ENCODE measurements around the gene RUNX2.
"Not testable (repeated sequence)": the region's sequence is repeated elsewhere in the genome, so short reads cannot be mapped to it uniquely, and the experiment has no call there.

The RUNX2 gene

GRCh38 chr6:45648262-45648620 lies 320.1 kb downstream of the RUNX2 start:
- no peak for DNase-seq (ENCODE audit: low read depth in 2 of 2)

DNA sequence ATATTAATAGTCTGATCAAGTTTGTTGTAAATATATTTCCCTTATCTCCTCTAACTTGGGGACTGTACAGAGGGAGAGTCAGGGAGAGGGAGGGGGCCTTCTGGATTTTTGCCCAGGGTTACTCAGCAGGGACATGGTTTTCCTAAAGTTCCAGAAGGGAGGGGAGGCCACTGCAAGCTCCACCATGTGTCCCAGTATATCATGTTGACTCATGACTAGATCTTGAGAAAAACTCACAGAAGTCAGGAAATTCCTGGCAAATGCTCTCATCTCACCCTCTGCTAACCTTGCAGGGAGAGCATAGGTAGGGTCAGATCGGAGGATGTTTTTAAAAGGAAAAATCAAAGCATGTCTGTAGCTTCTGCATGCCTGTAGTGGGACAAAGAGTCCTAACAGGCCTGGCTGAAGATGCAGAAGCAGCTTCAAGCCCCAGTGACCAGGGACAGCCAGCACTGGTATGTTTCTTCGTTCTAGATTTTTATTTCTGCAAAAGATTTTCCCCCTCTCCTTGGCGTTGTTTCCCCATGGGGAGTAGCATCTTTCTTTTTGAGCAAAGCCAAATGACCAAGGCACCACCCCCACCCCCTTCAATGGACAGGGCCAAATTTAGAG lies 322.5 kb downstream of the RUNX2 start:
- DNase-seq (ENCODE audit: low read depth in 2 of 2): no peak

- no peak for DNase-seq (ENCODE audit: low read depth in 2 of 2)
Measured at GRCh38 chr6:45651301-45651700, 323.2 kb downstream of the RUNX2 start.

DNA sequence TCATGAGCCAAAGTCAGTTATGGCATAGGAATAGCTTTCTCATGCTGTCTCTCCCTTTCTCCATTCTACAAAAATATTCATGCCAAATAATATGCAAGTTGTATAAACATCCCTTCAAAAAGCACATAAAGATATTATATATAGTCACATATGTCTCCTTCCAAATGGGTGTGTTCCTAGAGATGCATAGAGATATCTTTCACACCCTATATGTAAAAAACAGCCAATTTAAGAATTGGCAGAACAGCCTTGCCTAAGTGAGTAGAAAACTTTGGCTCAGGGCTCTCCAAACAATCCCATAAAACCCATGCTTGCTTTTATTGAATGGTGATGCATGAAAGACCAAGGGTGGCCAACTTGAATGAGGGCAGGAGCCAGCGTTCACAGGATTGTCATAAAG lies 324.3 kb downstream of the RUNX2 start:
- no peak for DNase-seq (ENCODE audit: low read depth in 2 of 2)

DNA sequence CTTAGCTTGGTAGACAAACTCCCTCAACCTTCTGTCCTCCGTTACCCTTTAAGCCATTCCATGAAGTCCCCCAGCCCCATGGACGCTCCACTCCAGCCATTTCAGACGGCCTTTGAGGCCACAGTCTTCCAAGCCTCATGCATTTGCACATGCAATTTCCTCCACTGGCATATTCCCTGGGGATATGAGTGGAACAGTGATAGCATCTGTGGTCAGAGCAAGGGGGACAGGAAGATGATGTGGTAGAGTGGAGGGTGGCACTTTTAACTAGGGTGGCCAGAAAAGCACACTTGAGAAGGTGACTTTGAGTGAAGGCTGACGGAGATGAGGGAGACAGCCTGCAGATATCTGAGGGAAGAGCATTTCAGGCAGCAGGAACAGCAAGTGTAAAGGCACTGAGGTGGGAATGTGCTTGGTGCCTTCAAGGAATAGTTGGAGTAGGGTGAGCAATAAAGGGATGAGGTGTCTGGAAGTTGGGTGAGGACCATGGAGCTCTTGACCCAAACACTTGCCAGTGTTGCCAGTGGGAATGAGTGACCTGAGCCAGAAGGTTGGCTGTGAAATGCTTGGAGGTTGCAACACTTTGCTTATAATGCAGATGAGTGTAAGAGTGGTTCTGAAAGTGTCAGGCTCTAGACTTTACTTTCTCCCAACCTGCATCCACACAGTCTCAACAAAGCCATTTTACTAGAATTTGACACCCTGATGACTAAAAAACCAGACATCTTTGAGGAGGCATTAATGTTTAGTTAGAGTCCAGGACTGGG lies 325.2 kb downstream of the RUNX2 start:
- DNase-seq (ENCODE audit: low read depth in 2 of 2): no peak

- DNase-seq (ENCODE audit: low read depth in 2 of 2): no peak
Measured at GRCh38 chr6:45654673-45655072, 326.5 kb downstream of the RUNX2 start.

GRCh38 chr6:45655745-45656476 lies 327.8 kb downstream of the RUNX2 start:
- DNase-seq (ENCODE audit: low read depth in 2 of 2): no peak

- no peak for DNase-seq (ENCODE audit: low read depth in 2 of 2)
Measured at GRCh38 chr6:45657226-45657625, 329.1 kb downstream of the RUNX2 start.

DNA sequence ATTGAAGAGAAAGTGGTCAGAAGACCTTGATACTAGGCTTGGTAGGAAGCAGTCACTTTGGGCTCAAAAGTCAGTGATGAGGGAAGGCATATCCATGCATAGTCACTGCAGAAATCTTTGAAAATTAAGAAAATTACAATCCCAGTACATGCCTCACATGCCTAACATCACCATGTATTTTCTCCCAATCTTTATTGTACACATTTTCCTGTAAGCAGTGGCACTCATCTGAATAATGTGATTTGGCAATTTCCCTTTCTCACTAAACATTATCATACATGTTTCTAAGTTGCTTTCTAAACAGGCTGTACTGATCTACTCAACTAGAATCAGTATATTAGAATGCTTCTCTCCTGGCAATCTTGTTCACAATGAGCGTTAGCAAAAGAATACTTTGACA lies 330.3 kb downstream of the RUNX2 start:
- no peak for DNase-seq (ENCODE audit: low read depth in 2 of 2)

DNA sequence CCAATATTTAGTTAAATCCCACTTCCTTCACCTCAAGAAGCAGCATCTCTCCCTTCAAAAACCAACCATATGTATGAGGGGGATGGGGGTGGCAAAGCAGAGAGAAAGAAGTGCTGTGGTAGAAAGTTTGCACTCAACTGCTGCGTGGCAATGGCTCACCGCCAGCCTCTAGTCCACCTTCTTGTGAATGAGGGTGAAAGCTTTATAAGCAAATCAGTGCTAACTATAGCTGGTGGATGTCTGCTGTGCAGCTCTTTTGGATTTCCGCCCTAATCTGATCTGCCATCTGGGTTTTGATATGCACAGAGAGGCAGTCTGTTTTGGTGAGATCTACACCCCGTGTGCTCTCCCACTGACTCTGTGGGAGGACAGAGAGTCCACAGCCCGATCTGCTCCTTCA lies 330.8 kb downstream of the RUNX2 start:
- no peak for DNase-seq (ENCODE audit: low read depth in 2 of 2)

- DNase-seq (ENCODE audit: low read depth in 2 of 2): no peak
Measured at GRCh38 chr6:45661661-45662060, 333.5 kb downstream of the RUNX2 start.

- peak; percentile 33 to 50 for DNase-seq (ENCODE audit: low read depth in 2 of 2)
Measured at GRCh38 chr6:45663251-45664221, 335.4 kb downstream of the RUNX2 start.

DNA sequence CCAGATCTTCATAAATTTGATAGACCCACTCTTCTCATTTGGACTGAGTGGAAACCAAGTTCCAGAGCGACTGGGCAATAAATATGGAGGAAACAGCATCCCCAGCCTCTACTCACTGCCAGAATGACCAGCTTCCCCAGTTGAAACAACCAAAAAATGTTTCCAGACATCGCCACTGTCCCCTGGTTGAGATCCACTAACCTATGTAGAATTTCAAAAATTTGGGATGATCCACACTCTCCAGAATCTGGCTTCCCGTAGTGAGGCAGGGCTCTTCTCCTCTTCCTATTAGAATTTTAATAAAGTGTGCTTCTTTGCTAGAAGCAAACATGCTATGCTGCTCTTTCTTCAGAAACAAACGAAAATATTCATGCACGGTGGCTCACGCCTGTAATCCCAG lies 336.6 kb downstream of the RUNX2 start:
- no peak for DNase-seq (ENCODE audit: low read depth in 2 of 2)

DNA sequence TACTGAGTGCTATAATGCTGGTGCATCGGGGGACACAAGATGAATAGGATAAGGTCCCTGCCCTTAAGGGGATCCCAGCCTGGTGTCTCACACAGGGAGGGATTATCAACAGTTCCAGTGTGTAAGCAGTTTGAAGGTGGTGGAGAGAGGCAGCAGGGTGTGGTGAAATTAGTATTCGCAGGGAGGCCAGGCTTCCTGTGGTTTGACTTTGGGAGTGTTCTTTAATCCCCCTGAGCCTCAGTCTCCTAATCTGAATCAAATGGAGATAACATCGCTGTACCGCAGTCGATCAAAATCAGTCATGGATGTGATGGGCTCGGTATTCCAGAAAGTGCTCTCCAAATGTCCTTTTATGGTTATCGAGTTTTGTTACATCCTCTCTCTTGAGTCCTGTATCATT lies 337.7 kb downstream of the RUNX2 start:
- no peak for DNase-seq (ENCODE audit: low read depth in 2 of 2)

GRCh38 chr6:45666846-45667245 lies 338.7 kb downstream of the RUNX2 start:
- DNase-seq (ENCODE audit: low read depth in 2 of 2): no peak

- no peak for DNase-seq (ENCODE audit: low read depth in 2 of 2)
Measured at GRCh38 chr6:45667300-45667699, 339.2 kb downstream of the RUNX2 start.

DNA sequence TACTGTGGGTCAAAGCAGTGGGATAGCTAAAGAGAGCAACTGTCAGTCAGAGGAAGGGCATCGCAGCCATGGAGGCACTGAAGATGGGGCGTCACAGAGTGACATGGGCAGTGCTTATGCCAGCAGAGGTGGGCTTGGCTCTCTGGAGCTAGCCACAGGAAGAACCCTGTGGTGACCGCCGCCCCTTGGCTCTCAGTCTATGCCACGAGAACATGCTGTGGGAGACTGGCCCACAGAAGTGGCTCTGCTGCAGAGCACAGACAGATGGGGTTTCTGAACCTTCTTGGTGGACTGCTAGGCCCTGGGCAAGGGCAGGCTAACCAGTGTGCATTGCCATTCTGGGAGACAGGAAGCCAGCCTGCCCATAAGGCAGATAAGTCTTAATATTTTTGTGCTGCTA lies 339.6 kb downstream of the RUNX2 start:
- DNase-seq (ENCODE audit: low read depth in 2 of 2): no peak

DNA sequence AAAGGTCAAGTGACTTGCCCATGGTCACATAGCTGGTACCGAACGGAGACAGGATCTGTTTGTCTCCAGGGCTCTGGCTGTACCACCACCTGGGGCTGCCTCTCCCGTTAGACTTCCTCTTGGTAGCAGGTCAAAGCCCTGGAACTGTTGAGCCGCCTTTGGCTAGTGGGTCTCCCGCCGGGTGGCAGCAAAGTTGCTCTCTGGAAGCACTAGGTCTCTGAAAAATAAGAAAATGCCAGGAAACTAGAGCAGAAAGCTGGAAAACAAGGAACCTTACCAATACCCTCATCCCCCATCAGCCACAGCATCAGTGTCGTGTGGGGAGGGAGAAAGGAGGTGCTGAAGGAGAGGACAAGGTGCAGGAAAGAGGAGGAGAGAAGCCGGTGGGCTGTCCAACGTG lies 340.6 kb downstream of the RUNX2 start:
- no peak for DNase-seq (ENCODE audit: low read depth in 2 of 2)

GRCh38 chr6:45673167-45673566 lies 345.0 kb downstream of the RUNX2 start:
- not testable (repeated sequence) for DNase-seq (ENCODE audit: low read depth in 2 of 2)

GRCh38 chr6:45675166-45675565 lies 347.0 kb downstream of the RUNX2 start:
- not testable (repeated sequence) for DNase-seq (ENCODE audit: low read depth in 2 of 2)

- no peak for DNase-seq (ENCODE audit: low read depth in 2 of 2)
Measured at GRCh38 chr6:45675634-45676033, 347.5 kb downstream of the RUNX2 start.

DNA sequence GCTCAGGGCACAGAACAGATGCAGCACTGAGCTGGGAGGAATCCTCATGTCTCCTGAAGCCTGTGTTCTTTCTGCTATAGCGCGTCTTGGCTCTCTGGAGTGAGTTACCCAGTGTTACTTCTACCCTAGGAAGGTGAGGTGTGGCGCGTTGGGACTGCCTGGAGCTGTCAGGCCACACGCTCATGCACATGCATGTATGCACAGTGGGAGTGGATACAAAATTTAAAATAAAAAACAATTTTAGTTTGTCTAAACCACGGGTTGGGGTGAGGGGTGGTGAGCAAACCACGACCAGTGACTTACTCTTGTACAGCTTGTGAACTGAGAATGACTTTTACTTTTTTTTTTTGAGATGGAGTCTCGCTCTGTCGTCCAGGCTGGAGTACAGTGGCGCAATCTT lies 348.2 kb downstream of the RUNX2 start:
- DNase-seq (ENCODE audit: low read depth in 2 of 2): no peak
